ENCODE results near the gene CENPC.
"Not testable (repeated sequence)": the region's sequence is repeated elsewhere in the genome, so short reads cannot be mapped to it uniquely, and the experiment has no call there.

CENPC gene

GRCh38 chr4:67465032-67465762, 80.1 kb downstream of the CENPC start:
- FAIRE-seq = no peak

GRCh38 chr4:67460574-67460973, 84.7 kb downstream of the CENPC start:
- peak; percentile 49 for FAIRE-seq

- FAIRE-seq = no peak
Measured at GRCh38 chr4:67459164-67459563, 86.1 kb downstream of the CENPC start.

GRCh38 chr4:67456577-67457196, 88.6 kb downstream of the CENPC start:
- no peak for FAIRE-seq

- FAIRE-seq = not testable (repeated sequence)
Measured at GRCh38 chr4:67452846-67453205, 92.5 kb downstream of the CENPC start.

- no peak for FAIRE-seq
Measured at GRCh38 chr4:67452100-67452845, 93.0 kb downstream of the CENPC start.

- FAIRE-seq = peak; percentile 68
Measured at GRCh38 chr4:67451464-67451863, 93.8 kb downstream of the CENPC start.

GRCh38 chr4:67448621-67449020, 96.7 kb downstream of the CENPC start:
- FAIRE-seq = no peak

- FAIRE-seq = no peak
Measured at GRCh38 chr4:67447873-67448272, 97.4 kb downstream of the CENPC start.

- no peak for FAIRE-seq
Measured at GRCh38 chr4:67446811-67447210, 98.5 kb downstream of the CENPC start.

GRCh38 chr4:67445881-67446280, 99.4 kb downstream of the CENPC start:
- not testable (repeated sequence) for FAIRE-seq

GRCh38 chr4:67438975-67439374, 106.3 kb downstream of the CENPC start:
- no peak for FAIRE-seq

- no peak for FAIRE-seq
Measured at GRCh38 chr4:67437974-67438713, 107.2 kb downstream of the CENPC start.

GRCh38 chr4:67436742-67437141, 108.6 kb downstream of the CENPC start:
- no peak for FAIRE-seq

GRCh38 chr4:67430989-67431388, 114.3 kb downstream of the CENPC start:
- no peak for FAIRE-seq

- no peak for FAIRE-seq
Measured at GRCh38 chr4:67428819-67429218, 116.5 kb downstream of the CENPC start.
